Fibroblast of gingiva (primary cell): ENCODE measurements around the gene MTERF1.
"Not testable (repeated sequence)": the region's sequence is repeated elsewhere in the genome, so short reads cannot be mapped to it uniquely, and the experiment has no call there.

Experiments used
- DNase-seq: peaks from one replicate; pipeline ENCODE4 v3.0.0-alpha.2; 2011; ENCODE audit warnings: low read depth

Gene MTERF1

DNA sequence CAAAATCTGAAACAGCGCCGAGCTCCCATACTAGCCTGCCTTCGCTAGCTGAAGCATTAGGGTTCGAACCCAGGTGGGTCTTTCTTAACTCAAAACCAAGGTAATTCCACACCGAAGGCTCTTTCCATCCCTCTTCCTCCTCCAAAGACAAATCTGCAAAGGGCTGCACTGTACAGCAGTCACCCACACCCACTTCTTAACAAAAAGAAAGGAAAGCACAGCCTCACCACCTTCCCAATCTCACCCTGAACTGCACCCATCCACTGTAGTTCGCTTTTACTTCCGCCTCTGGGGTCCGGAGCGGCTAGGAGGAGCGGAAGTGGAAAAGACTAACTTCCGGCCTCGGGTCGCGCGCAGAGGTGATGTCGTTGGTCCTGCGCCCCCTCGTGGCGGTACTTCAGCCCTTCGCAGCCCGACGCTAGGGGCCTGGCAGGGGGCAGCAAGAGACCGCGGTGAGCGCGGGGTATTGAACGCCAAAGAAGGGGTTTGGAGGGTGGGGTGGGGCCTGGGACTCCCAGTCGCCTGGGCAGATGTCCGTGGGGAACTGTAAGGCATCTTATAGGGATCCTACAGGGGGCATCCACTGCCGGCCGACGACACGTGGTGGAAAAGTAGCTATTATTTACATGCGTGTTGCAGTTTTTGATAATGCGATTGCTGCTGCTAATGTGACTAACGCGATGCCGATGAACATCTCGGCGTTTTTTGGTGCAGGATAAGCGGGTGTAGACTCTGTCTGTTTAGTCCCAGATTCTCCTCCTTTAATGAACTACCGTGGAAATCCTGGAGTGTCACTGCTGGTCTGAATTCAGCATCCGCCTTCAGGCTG is at the start of gene MTERF1:
Gene MTERF1 (minus strand): TSS at position 290 of the 829 bp plus-strand sequence. CDS start 619 bp downstream, outside the sequence.
- peak; percentile 88 for DNase-seq

- no peak for DNase-seq
Observed at GRCh38 chr7:91929463-91929862, 49.0 kb upstream of the MTERF1 start.

DNA sequence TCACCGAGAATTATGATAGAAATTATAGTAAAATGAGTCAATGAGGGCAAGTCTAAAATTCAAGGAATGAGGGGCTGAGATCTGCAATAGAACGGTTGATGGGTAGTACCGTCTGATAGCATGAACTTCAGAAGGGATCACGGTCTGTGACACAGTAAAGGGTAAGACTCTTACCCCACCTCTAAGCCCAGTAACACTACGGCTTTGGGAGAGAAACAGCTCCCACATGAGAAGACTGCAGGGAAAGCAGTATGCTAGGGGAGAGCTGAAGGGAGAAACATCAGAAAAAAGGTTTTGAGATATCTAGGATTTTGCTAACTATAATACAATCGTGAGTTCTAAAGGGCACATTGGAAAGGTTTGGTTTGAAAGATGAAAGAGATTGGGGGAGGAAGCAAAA is 47.4 kb upstream of the MTERF1 start:
- DNase-seq = no peak

DNA sequence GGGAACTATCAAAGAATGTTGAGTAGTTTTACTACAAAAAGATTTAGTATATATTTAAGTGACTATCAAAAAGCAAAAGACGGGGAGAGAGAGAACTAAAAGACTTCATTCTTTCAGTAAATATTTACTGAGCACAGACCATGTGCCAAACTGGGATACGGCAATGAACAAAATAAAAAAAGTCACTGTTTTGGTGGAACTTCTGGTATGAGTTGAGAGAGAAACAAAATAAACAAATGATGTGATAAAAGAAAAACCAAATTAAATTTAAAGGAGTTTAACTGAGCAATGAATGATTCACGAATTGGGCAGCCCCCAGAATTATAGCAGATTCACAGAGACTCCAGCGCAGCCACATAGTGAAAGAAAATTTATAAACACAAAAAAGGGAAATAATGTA is 42.4 kb upstream of the MTERF1 start:
- no peak for DNase-seq

- no peak for DNase-seq
Observed at GRCh38 chr7:91918356-91918755, 37.9 kb upstream of the MTERF1 start.

- no peak for DNase-seq
Observed at GRCh38 chr7:91916051-91916440, 35.5 kb upstream of the MTERF1 start.

DNA sequence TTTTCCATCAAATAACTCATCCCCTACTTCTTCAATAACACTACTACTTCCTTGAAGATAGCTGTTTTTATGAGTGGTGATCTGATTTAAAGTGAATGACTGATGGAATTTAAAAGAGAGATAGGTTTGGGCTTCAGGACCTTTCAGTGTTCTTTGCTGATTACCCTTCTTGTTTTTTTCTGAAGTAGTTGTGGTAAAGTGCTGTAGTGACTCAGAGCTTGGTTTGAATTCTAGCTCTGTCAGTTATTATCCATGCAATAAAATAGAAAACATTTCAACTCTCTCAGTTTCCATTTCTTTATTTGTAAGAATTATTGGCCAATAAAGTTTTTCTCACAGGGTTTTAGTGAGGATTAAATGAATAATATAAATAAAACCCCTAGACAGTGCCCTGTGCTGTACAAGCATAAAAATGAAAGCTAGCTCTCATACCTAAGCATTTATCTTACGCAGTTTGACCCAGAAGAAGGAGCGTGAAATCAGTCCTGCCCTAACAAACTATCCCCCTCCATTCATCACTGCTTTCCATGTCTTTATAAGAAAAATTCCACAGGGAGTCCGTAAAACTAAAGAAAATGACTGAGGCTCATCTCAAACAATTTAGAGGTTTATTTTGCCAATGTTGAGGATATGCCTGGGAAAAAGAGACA is 35.0 kb upstream of the MTERF1 start:
- no peak for DNase-seq

DNA sequence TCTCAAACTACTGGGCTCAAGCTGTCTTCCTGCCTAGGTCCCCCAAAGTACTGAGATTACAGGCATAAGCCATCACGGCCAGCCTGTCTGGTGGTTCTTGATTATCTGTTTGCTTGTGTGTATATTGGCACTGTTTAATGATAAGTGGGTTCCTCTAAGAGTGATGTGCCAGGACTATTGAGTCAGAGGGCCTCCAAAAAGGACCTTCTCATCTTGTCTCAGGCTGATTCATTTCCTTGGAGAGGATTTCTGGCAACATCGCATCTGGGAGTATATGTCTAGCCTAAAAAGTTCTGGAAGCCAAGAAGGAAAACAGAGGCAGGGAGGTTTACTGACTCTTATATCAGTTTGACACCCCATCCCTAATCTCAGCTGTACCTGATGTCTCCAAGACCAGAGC is 33.1 kb upstream of the MTERF1 start:
- DNase-seq = peak; percentile 26

DNA sequence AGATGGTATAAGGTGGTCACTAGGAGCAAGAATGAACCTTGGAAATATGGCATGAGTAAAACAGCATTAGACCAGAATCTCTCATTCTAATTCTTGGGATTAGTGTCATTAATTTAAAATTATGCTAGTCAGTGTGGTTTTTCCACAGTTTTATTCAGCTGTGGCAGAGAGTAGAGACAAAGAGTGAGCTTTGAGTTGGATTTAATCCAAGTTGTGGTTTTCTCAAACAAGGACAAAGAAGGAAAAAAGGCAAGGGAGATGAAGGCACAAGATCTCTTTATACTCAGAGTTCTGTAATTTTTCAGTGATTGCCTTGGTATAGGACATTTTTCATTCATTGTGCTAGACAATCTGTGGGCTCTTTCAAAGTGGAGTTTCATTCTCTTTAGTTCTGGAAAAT is 32.0 kb upstream of the MTERF1 start:
- DNase-seq = no peak

GRCh38 chr7:91911121-91911520 is 30.6 kb upstream of the MTERF1 start:
- DNase-seq = no peak

DNA sequence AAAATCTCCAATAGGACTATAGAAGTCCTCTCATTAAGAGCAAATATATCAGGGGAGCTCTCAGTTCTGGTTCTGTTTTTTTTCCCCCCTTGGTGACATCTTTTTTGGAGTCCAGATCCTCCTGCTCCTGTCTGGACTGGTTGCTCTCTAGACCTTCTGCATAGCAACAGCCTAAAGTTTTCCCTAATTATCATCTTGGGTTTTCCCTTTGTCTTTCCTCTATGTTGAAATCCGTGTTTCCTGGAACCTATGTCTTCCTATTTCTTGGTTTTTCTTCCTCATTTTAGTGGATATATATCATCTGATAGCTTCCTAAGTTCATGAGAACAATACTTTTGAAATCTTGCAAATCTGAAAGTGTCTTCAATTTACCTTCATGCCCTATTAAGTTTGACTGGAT is 29.7 kb upstream of the MTERF1 start:
- no peak for DNase-seq

DNA sequence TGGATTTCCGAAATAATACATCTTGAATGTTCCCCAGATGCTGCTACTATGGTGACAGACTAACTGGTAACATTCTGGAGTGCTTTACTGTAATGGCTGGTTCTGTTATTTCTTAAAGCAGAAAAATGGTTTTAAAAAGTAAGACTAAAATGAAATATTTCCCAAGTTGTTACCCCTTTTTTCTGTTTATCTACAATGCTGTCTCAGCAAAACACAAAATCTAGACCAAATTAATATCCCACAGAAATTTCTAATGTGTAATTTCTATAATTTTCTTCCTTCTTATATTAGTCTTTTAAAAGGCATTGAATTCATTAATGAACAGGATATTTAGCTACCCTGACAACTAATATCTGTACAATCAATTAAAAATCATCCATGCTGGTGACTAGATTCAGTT is 19.1 kb upstream of the MTERF1 start:
- DNase-seq = no peak

DNA sequence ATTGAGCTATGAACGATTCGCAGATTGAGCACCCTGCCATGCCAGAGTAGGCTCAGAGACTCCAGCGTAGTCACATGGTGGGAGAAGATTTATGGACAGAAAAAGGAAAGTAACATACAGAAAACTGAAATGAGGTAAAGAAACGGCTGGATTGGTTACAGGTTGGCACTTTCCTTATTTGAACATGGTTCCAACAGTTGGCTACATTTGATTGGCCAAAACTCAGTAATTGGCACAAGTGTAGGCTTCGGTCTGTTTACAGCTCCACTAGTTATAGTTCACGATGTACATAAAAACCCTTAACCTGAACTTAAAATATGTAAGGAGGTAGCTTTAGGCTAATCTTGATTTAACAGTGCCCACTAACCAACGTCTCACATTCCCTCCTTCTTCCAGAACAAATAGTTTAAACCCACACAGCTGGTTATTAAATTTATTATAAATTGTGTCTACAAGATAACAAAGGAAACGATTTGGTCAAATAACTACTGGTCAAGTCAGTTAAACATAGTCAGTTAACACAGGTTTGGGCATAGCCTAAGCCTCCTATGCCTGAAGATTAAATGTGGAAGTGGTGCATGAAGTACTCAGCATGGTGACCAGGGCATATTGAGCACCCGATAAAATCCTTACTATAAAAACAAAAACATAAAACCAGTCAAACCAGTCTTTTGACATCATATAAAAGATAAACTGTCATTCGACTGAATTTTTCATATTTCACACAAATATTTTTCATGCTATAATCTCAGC is 17.9 kb upstream of the MTERF1 start:
- no peak for DNase-seq

DNA sequence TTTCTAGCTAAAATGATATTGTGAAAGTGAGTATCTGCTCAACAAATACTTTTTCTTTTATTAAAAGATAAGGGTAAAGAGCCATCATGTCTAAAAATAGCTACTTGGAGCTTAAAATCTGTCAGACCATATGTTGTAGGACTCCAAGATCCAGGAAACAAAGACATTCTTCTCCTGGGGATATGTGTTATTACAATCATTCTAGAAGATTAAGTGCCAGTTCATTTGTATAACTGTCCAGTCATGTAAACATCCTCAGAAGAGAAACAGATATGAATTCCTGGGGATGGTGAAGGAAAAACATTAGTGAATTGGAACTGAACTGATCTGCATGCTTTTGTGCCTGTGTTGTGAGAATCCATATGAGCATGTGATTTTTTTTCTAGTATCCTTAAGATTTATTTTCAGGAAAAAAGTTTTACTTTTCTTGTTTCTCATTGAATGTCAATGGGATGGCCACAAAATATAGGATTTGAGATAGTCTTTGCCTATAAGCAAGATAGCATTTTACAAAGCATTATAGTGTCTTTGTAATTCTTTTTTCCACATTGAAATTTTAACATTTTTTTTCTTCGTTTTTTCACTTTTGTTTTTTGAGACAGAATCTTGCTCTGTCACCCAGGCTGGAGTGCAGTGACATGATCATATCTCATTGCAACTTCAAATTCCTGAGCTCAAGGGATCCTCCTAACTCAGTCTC is 14.4 kb upstream of the MTERF1 start:
- no peak for DNase-seq

GRCh38 chr7:91893699-91894098 is 13.2 kb upstream of the MTERF1 start:
- DNase-seq = not testable (repeated sequence)

DNA sequence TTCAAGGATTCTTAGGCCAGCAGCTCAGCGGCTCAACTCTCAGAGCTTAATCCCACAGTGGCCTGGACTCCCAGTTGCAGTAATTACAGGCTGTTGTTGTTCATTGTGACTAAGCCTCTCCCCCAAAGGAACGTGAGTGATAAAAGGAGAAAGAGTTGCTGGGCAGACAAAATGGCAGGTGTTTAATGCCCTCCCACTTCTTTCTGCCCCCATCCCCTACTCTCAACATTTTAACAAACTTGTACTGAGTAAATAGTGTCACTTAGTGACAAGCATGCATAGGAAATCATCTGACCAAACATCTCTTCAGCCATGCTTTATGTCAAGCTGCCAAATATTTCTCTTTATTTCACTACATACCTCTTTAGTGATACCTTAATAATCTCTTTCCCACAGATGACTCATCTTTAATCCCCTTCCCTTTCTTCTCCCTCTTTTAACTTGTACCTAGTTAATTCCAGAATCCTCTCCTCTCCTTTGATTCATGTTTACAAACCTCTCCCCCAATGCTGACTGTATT is 12.4 kb upstream of the MTERF1 start:
- no peak for DNase-seq

GRCh38 chr7:91892099-91892705 is 11.7 kb upstream of the MTERF1 start:
- no peak for DNase-seq

- not testable (repeated sequence) for DNase-seq
Observed at GRCh38 chr7:91888271-91889175, 8.0 kb upstream of the MTERF1 start.

DNA sequence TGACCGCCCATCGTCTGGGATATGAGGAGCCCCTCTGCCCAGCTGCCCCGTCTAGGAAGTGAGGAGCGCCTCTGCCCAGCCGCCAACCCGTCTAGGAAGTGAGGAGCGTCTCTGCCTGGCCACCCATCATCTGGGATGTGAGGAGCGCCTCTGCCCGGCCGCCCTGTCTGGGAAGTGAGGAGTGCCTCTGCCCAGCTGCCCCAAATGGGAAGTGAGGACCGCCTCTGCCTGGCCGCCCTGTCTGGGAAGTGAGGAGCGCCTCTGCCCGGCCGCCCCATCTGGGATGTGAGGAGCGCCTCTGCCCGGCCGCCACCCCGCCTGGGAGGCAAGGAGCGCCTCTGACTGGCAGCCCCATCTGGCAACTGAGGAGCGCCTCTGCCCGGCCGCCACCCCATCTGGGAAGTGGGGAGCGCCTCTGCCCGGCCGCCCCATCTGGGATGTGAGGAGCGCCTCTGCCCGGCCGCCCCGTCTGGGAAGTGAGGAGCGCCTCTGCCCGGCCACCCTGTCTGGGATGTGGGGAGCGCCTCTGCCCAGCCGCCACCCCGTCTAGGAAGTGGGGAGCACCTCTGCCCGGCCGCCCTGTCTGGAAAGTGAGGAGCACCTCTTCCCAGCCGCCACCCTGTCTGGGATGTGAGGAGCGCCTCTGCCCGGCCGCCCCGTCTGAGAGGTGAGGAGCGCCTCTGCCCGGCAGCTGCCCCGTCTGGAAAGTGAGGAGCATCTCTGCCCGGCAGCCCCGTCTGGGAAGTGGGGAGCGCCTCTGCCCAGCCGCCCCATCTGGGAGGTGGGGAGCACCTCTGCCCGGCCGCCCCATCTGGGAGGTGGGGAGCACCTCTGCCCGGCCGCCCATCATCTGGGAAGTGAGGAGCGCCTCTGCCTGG is 7.1 kb upstream of the MTERF1 start:
- DNase-seq = not testable (repeated sequence)
